GM12878 (cell line): ENCODE data around the gene LIMD2. TPM values are rescaled to one million over a fixed set of nuclear protein-coding genes. Genes with fewer than 3 reads are reported as not detected.
A peak's percentile ranks its signal among the peaks of the same experiment; 100 is the strongest.

Experiments used
- ATF2 ChIP-seq: IDR thresholded peaks from 2 replicates; pipeline ENCODE4 v1.6.1; 2012; ENCODE audit warnings: low read length, inconsistent platforms
- BHLHE40 ChIP-seq, 2 experiments: fragments of 450-650 bp in 1 of 2; IDR thresholded peaks; 2 replicates each; pipeline ENCODE4 v1.6.1; 2011 to 2017; ENCODE audit warnings: low read depth in 2 of 2, borderline replicate concordance in 1 of 2, improper control_type of control experiment in 1 of 2, low read length in 1 of 2, mild to moderate bottlenecking in 1 of 2
- DPF2 ChIP-seq: fragments of 450-650 bp; IDR thresholded peaks from 2 replicates; pipeline ENCODE4 v1.6.1; 2017; ENCODE audit warnings: mild to moderate bottlenecking
- GATAD2B ChIP-seq: fragments of 450-650 bp; conservative IDR thresholded peaks from 2 replicates; pipeline ENCODE4 v1.6.1; 2017; ENCODE audit warnings: low read depth, mild to moderate bottlenecking, moderate library complexity
- HDGF ChIP-seq: fragments of 450-650 bp; IDR thresholded peaks from 2 replicates; pipeline ENCODE4 v1.6.1; 2016; ENCODE audit warnings: antibody characterized with exemption
- IRF3 ChIP-seq: fragments of 450-650 bp; IDR thresholded peaks from 2 replicates; pipeline ENCODE4 v1.6.1; 2014; ENCODE audit warnings: mild to moderate bottlenecking
- MXI1 ChIP-seq: fragments of 150-350 bp; IDR thresholded peaks from 2 replicates; pipeline ENCODE4 v1.6.1; 2011; ENCODE audit warnings: low read depth, mild to moderate bottlenecking, inconsistent platforms, low read length, improper control_type of control experiment
- NBN ChIP-seq: fragments of 450-650 bp; IDR thresholded peaks from 2 replicates; pipeline ENCODE4 v1.6.1; 2016
- NR2C2 ChIP-seq: IDR thresholded peaks from 2 replicates; pipeline ENCODE4 v1.6.1; 2011; ENCODE audit warnings: borderline replicate concordance, low read depth; ENCODE audit not compliant: control insufficient read depth, insufficient read length
- NR2F1 ChIP-seq: fragments of 450-650 bp; conservative IDR thresholded peaks from 2 replicates; pipeline ENCODE4 v1.6.1; 2017; ENCODE audit warnings: mild to moderate bottlenecking
- NRF1 ChIP-seq: conservative IDR thresholded peaks from 2 replicates; pipeline ENCODE4 v1.6.1; 2011; ENCODE audit warnings: mild to moderate bottlenecking, low read depth, low read length, improper control_type of control experiment
- POLR2AphosphoS2 ChIP-seq: IDR thresholded peaks from 2 replicates; pipeline ENCODE4 v1.6.1; 2011; ENCODE audit warnings: low read depth, mild to moderate bottlenecking, low read length, improper control_type of control experiment, moderate library complexity
- POLR2AphosphoS5 ChIP-seq: IDR thresholded peaks from 2 replicates; pipeline ENCODE4 v1.6.1; 2011; ENCODE audit warnings: mild to moderate bottlenecking, low read length, inconsistent platforms
- POU2F2 ChIP-seq: IDR thresholded peaks from 3 replicates; pipeline ENCODE4 v1.6.1; 2011; ENCODE audit warnings: low read depth, mild to moderate bottlenecking, low read length, borderline replicate concordance
- SP1 ChIP-seq: IDR thresholded peaks from one replicate; pipeline ENCODE4 v1.6.1; 2011; ENCODE audit warnings: low read depth, low read length
- SREBF2 ChIP-seq: IDR thresholded peaks from 2 replicates; pipeline ENCODE4 v1.6.1; 2012; ENCODE audit warnings: mild to moderate bottlenecking, low read length
- SUPT20H ChIP-seq: IDR thresholded peaks from 2 replicates; pipeline ENCODE4 v1.6.1; 2011; ENCODE audit warnings: low read depth, mild to moderate bottlenecking, low read length, moderate library complexity, borderline replicate concordance; ENCODE audit not compliant: control insufficient read depth
- YY1 ChIP-seq: IDR thresholded peaks from 2 replicates; pipeline ENCODE4 v1.6.1; 2011; ENCODE audit warnings: low read depth, mild to moderate bottlenecking, low read length
- ZBTB11 ChIP-seq: fragments of 450-650 bp; formaldehyde crosslinking; IDR thresholded peaks from 2 replicates; pipeline ENCODE4 v1.5.0; 2022; ENCODE audit warnings: mild to moderate bottlenecking, missing genetic modification characterization
- ZNF592 ChIP-seq: fragments of 450-650 bp; IDR thresholded peaks from 2 replicates; pipeline ENCODE4 v1.6.1; 2017; ENCODE audit warnings: mild to moderate bottlenecking, moderate library complexity
- polyA plus RNA-seq, 11 experiments: library from polyadenylated mRNA; depleted of rRNA in 4 of 11; unstranded in 6 of 11; stranded (reverse) in 5 of 11; fragments of >200 nt; fragmentation: Nextera tagmentation in 4 of 11; fragmentation: Illumina TruSeq in 1 of 11; extraction: Ambion mirVana in 4 of 11; extraction: Trizol in 1 of 11; gene quantifications; 1 replicate in 1 of 11; 2 replicates in 10 of 11; pipeline versions ENCODE4 v1.2.1 to v1.2.3, GENCODE V29; 2011 to 2016; ENCODE audit warnings: inconsistent platforms in 2 of 11, missing spikeins in 2 of 11, low read depth in 1 of 11
- total RNA-seq, 4 experiments: library from RNA; depleted of rRNA in 3 of 4; stranded (reverse); fragments of >200 nt in 3 of 4; fragmentation: Illumina TruSeq in 1 of 4; extraction: Trizol in 1 of 4; gene quantifications; 2 replicates each; pipeline versions ENCODE4 v1.2.1 to v1.2.3, GENCODE V29; 2013 to 2021

The LIMD2 gene
- total and polyA plus RNA-seq, 10 of the 15 experiments (the other 5 are each of a cell fraction or from before 2014, with no cell fraction given), result 1.1 to 339 (median 181) TPM

- TF ChIP-seq POU2F2, result peak; percentile 49; the same call in 2 of the 3 replicates
- TF ChIP-seq SP1, result peak; percentile 73
- TF ChIP-seq GATAD2B, result peak; percentile 76
- peak; percentile 96 for TF ChIP-seq DPF2
- TF ChIP-seq IRF3, result no peak
- TF ChIP-seq POLR2AphosphoS2, result peak; percentile 76; the same call in 1 of the 2 replicates
- TF ChIP-seq SUPT20H, result no peak
- peak; percentile 74 for TF ChIP-seq NBN
- peak; percentile 70 for TF ChIP-seq NRF1
- TF ChIP-seq HDGF, result peak; percentile 90
- no peak; the same call in 1 of the 2 replicates for TF ChIP-seq ATF2
- TF ChIP-seq ZNF592, result no peak
- TF ChIP-seq BHLHE40 (IDR thresholded peaks at IDR 0.05; ENCODE audit: borderline replicate concordance in 1 of 2, low read depth in 2 of 2, low read length in 1 of 2), result peak; percentile 47 to 75; a peak in 3 of 4 replicates
- no peak for TF ChIP-seq ZBTB11
- TF ChIP-seq NR2F1, result 0 out of 2 replicates have a peak, but pooled peaks have one; percentile 7
- peak; percentile 58; the same call in 1 of the 2 replicates for TF ChIP-seq YY1
- TF ChIP-seq NR2C2, result no peak
- no peak for TF ChIP-seq SREBF2
- peak; percentile 83 for TF ChIP-seq MXI1
- TF ChIP-seq POLR2AphosphoS5, result peak; percentile 88
Observed at GRCh38 chr17:63741408-63742173, 41.7 kb upstream of the LIMD2 start, which contains the start of gene STRADA (continued).
